GM11168 (cell line): Measurements from ENCODE around the gene DOK7.

Source experiments
- in situ Hi-C: fragments of 300-500 bp; cut with MboI; formaldehyde crosslinking; loops from one replicate; pipeline ENCODE4 v1.12.0; 2022; ENCODE audit warnings: low sequenced_read_pairs; ENCODE audit not compliant: unreplicated experiment

Gene DOK7

GRCh38 chr4:3458371-3458770 is 4.7 kb upstream of the DOK7 start:
- in situ Hi-C loops = loop anchor here (10.0 kb wide), 1 partner anchor 124 kb away; no protein-coding TSS in a partner anchor

GRCh38 chr4:3459156-3459555 is 4.0 kb upstream of the DOK7 start:
- in situ Hi-C loops = loop anchor here (10.0 kb wide), 1 partner anchor 124 kb away; no protein-coding TSS in a partner anchor

GRCh38 chr4:3460926-3461325 is 2.2 kb upstream of the DOK7 start:
- in situ Hi-C loops = no loop called here

- in situ Hi-C loops = no loop called here
Observed at GRCh38 chr4:3461515-3462291, 1.4 kb upstream of the DOK7 start.

GRCh38 chr4:3462321-3462789 is 751 bp upstream of the DOK7 start:
- in situ Hi-C loops = no loop called here

GRCh38 chr4:3463556-3464348 is 646 bp downstream of the DOK7 start:
- in situ Hi-C loops = no loop called here

GRCh38 chr4:3464349-3464905 is 1.3 kb downstream of the DOK7 start:
- in situ Hi-C loops = no loop called here

- in situ Hi-C loops = no loop called here
Observed at GRCh38 chr4:3464911-3465697, 2.0 kb downstream of the DOK7 start.

GRCh38 chr4:3465698-3466671 is 2.9 kb downstream of the DOK7 start:
- in situ Hi-C loops = no loop called here

- in situ Hi-C loops = no loop called here
Observed at GRCh38 chr4:3466691-3467600, 3.8 kb downstream of the DOK7 start.

GRCh38 chr4:3467601-3468031 is 4.5 kb downstream of the DOK7 start:
- in situ Hi-C loops = no loop called here

GRCh38 chr4:3468154-3468553 is 5.0 kb downstream of the DOK7 start:
- in situ Hi-C loops = no loop called here

- in situ Hi-C loops = no loop called here
Observed at GRCh38 chr4:3468804-3469203, 5.7 kb downstream of the DOK7 start.

GRCh38 chr4:3469386-3470243 is 6.5 kb downstream of the DOK7 start:
- in situ Hi-C loops = no loop called here

- in situ Hi-C loops = no loop called here
Observed at GRCh38 chr4:3470244-3471097, 7.4 kb downstream of the DOK7 start.

GRCh38 chr4:3471098-3471760 is 8.1 kb downstream of the DOK7 start:
- in situ Hi-C loops = no loop called here
